HepG2 (cell line): ENCODE data around the gene RNF25. TPM values are rescaled to one million over a fixed set of nuclear protein-coding genes. Genes with fewer than 3 reads are reported as not detected.

Experiments used
- ATAC-seq: fragments of 200-7000 bp; cut with Tn5 transposase; 3 replicates; pipeline ENCODE4 v1.9.1; 2020; ENCODE audit warnings: mild to moderate bottlenecking, moderate library complexity
- BruUV-seq: library from RNA; stranded (reverse); fragments of 400-500 nt; replicated peaks from 2 replicates; lab custom pipeline; 2021; lab: Mats Ljungman, UMichigan
- CTCF ChIA-PET: fragments of 300-600 bp; formaldehyde crosslinking; extraction: SDS; loops from one replicate; lab custom pipeline; 2021; ENCODE audit warnings: low total read pairs, inconsistent platforms, low intra/inter-chr PET ratio; lab: Yijun Ruan, JAX
- POLR2A ChIA-PET: fragments of 350-600 bp; sonication (Branson Sonifier 250); formaldehyde crosslinking; loops from one replicate; lab custom pipeline; 2020; ENCODE audit warnings: antibody characterized with exemption, inconsistent platforms; lab: Yijun Ruan, JAX
- DNase-seq: peaks from one replicate; pipeline ENCODE4 v3.0.0-alpha.2; 2015; ENCODE audit warnings: low spot score
- FAIRE-seq: peaks from 3 replicates; lab custom pipeline; 2011; peaks lifted over from hg19 to GRCh38; lab: Jason Lieb, UNC
- H2AFZ ChIP-seq: one replicate; pipeline ENCODE4 v1.6.1; 2011; ENCODE audit warnings: low read length, inconsistent platforms
- H3K27ac ChIP-seq: fragments of 300-600 bp; 3 replicates; pipeline ENCODE4 v1.8.0; 2011; ENCODE audit warnings: mixed run types, mild to moderate bottlenecking, mixed read lengths, low read length, inconsistent platforms; ENCODE audit not compliant: insufficient read depth; ENCODE audit errors: extremely low read length
- H3K27me3 ChIP-seq, 2 experiments: fragments of 200-600 bp in 1 of 2; 2 replicates in 1 of 2; 3 replicates in 1 of 2; pipeline versions ENCODE4 v1.6.0 to v1.8.0; 2011; ENCODE audit warnings: low read length in 2 of 2, mild to moderate bottlenecking in 2 of 2, moderate library complexity in 2 of 2, inconsistent platforms in 1 of 2; ENCODE audit not compliant: insufficient read depth in 2 of 2, control insufficient read depth in 1 of 2
- H3K36me3 ChIP-seq, 2 experiments: fragments of 200-600 bp in 1 of 2; replicated peaks in 1 of 2; 2 replicates in 1 of 2; 3 replicates in 1 of 2; pipeline versions ENCODE4 v1.5.1 to v1.8.0; 2011; ENCODE audit warnings: low read length in 2 of 2, inconsistent platforms in 1 of 2; ENCODE audit not compliant: insufficient read depth in 2 of 2, control insufficient read depth in 1 of 2
- H3K4me1 ChIP-seq: 2 replicates; pipeline ENCODE4 v1.5.1; 2012; ENCODE audit warnings: low read length, inconsistent platforms; ENCODE audit not compliant: insufficient read depth
- H3K4me2 ChIP-seq: 2 replicates; pipeline ENCODE4 v1.6.0; 2011; ENCODE audit warnings: low read depth, low read length, inconsistent platforms
- H3K4me3 ChIP-seq, 3 experiments: fragments of 200-600 bp in 1 of 3; sonication (generic), shearing (Covaris generic) in 1 of 3; replicated peaks in 1 of 3; 2 replicates each; pipeline ENCODE4 v1.5.1; 2011 to 2016; ENCODE audit warnings: low read length in 3 of 3, inconsistent platforms in 2 of 3, low read depth in 2 of 3, mild to moderate bottlenecking in 2 of 3, control low read depth in 1 of 3, mixed read lengths in 1 of 3; ENCODE audit not compliant: insufficient read depth in 1 of 3
- H3K79me2 ChIP-seq: one replicate; pipeline ENCODE4 v1.6.1; 2011; ENCODE audit warnings: low read length, inconsistent platforms; ENCODE audit not compliant: insufficient read depth
- H3K9ac ChIP-seq: 2 replicates; pipeline ENCODE4 v1.6.0; 2011; ENCODE audit warnings: mild to moderate bottlenecking, low read depth, low read length, inconsistent platforms; ENCODE audit not compliant: insufficient read depth
- H3K9me3 ChIP-seq: 2 replicates; pipeline ENCODE4 v1.5.1; 2012; ENCODE audit warnings: mild to moderate bottlenecking, low read length
- H4K20me1 ChIP-seq: 2 replicates; pipeline ENCODE4 v1.6.0; 2011; ENCODE audit warnings: inconsistent platforms, mild to moderate bottlenecking, low read length, moderate library complexity; ENCODE audit not compliant: insufficient read depth
- ELF4 ChIP-seq: sonication (generic); formaldehyde crosslinking; IDR thresholded peaks from 2 replicates; pipeline ENCODE4 v1.5.0; 2020; ENCODE audit warnings: missing genetic modification reagents, mild to moderate bottlenecking, moderate library complexity, borderline replicate concordance
- FOXJ3 ChIP-seq: sonication (generic); formaldehyde crosslinking; IDR thresholded peaks from 2 replicates; pipeline ENCODE4 v1.4.0; 2020; ENCODE audit warnings: missing genetic modification reagents, mild to moderate bottlenecking, borderline replicate concordance
- FOXK1 ChIP-seq: sonication (generic); formaldehyde crosslinking; IDR thresholded peaks from 2 replicates; pipeline ENCODE4 v1.4.0; 2020; ENCODE audit warnings: low read depth, missing genetic modification reagents, borderline replicate concordance
- ISL2 ChIP-seq: sonication (generic); formaldehyde crosslinking; IDR thresholded peaks from 2 replicates; pipeline ENCODE4 v1.5.0; 2020; ENCODE audit warnings: missing genetic modification reagents
- KDM3A ChIP-seq: IDR thresholded peaks from 2 replicates; pipeline ENCODE4 v1.6.1; 2018; ENCODE audit warnings: low read depth, missing compliant biosample characterization
- MBD4 ChIP-seq: IDR thresholded peaks from 2 replicates; pipeline ENCODE4 v1.6.1; 2012; ENCODE audit warnings: low read length, inconsistent platforms, borderline replicate concordance
- MED8 ChIP-seq: sonication (generic); formaldehyde crosslinking; IDR thresholded peaks from 2 replicates; pipeline ENCODE4 v1.8.1; 2023; ENCODE audit warnings: mild to moderate bottlenecking, missing genetic modification reagents; ENCODE audit not compliant: insufficient replicate concordance
- PHB2 ChIP-seq: fragments of 450-650 bp; IDR thresholded peaks from 2 replicates; pipeline ENCODE4 v1.6.1; 2018; ENCODE audit not compliant: partially characterized antibody
- SMAD9 ChIP-seq: sonication (generic); formaldehyde crosslinking; IDR thresholded peaks from 2 replicates; pipeline ENCODE4 v1.5.1; 2020; ENCODE audit warnings: mild to moderate bottlenecking, missing genetic modification reagents
- SRF ChIP-seq: IDR thresholded peaks from 2 replicates; pipeline ENCODE4 v1.6.1; 2011; ENCODE audit warnings: mild to moderate bottlenecking, low read depth, low read length, moderate library complexity
- ZNF17 ChIP-seq: sonication (generic); formaldehyde crosslinking; IDR thresholded peaks from 2 replicates; pipeline ENCODE4 v1.5.0; 2020; ENCODE audit warnings: mild to moderate bottlenecking, missing genetic modification reagents
- ZNF367 ChIP-seq: sonication (generic); formaldehyde crosslinking; IDR thresholded peaks from 2 replicates; pipeline ENCODE4 v1.4.0; 2020; ENCODE audit warnings: missing genetic modification reagents, borderline replicate concordance
- ZNF484 ChIP-seq: sonication (generic); formaldehyde crosslinking; IDR thresholded peaks from 2 replicates; pipeline ENCODE4 v1.5.1; 2020; ENCODE audit warnings: mild to moderate bottlenecking, low read depth, missing genetic modification reagents, borderline replicate concordance
- ZNF605 ChIP-seq: sonication (generic); formaldehyde crosslinking; IDR thresholded peaks from 2 replicates; pipeline ENCODE4 v1.8.0; 2022; ENCODE audit warnings: mild to moderate bottlenecking, missing genetic modification reagents
- ZNF788 ChIP-seq: sonication (generic); formaldehyde crosslinking; IDR thresholded peaks from 2 replicates; pipeline ENCODE4 v1.5.0; 2020; ENCODE audit warnings: mild to moderate bottlenecking, missing genetic modification reagents, borderline replicate concordance
- WGBS: methylation state at CpG from one replicate; pipeline ENCODE4 v1.1.6; 2017; ENCODE audit warnings: low lambda C conversion rate; 5-methylcytosine and 5-hydroxymethylcytosine counted together
- in situ Hi-C: cut with HindIII; loops from 2 replicates; pipeline ENCODE4 v1.10.0; 2017; ENCODE audit warnings: low pct_unique_long_range_greater_than_20kb; ENCODE audit not compliant: extremely low pct_ligation_motif_present
- intact Hi-C: fragments of 100-400 bp; cut with micrococcal nuclease; formaldehyde crosslinking; loops from one replicate; pipeline ENCODE4 v1.10.0; 2022; ENCODE audit not compliant: unreplicated experiment
- polyA plus RNA-seq, 8 experiments: library from polyadenylated mRNA; depleted of rRNA in 3 of 8; stranded (reverse) in 7 of 8; unstranded in 1 of 8; fragments of >200 nt; fragmentation: Illumina TruSeq in 4 of 8; extraction: Trizol in 4 of 8; gene quantifications; 2 replicates each; pipeline versions ENCODE4 v1.2.1 to v1.2.3, GENCODE V29; 2011 to 2016; ENCODE audit warnings: low read depth in 4 of 8, missing spikeins in 1 of 8, mixed read lengths in 1 of 8; ENCODE audit not compliant: insufficient read depth in 1 of 8
- total RNA-seq, 5 experiments: library from RNA; depleted of rRNA; stranded (reverse); fragments of >200 nt; fragmentation: Illumina TruSeq; extraction: Trizol; gene quantifications; 2 replicates each; pipeline ENCODE4 v1.2.3, GENCODE V29; 2016; ENCODE audit warnings: low read depth in 1 of 5
- TF ChIP-seq, protein P1 (sequence below): IDR thresholded peaks from 2 replicates; pipeline ENCODE4 v1.6.1; 2016; ENCODE audit warnings: low read depth, borderline replicate concordance

Gene RNF25
- total and polyA plus RNA-seq, 2 of the 13 experiments (the other 11 are each of a cell fraction or from before 2014, with no cell fraction given): 37.0 to 87.6 TPM

DNA sequence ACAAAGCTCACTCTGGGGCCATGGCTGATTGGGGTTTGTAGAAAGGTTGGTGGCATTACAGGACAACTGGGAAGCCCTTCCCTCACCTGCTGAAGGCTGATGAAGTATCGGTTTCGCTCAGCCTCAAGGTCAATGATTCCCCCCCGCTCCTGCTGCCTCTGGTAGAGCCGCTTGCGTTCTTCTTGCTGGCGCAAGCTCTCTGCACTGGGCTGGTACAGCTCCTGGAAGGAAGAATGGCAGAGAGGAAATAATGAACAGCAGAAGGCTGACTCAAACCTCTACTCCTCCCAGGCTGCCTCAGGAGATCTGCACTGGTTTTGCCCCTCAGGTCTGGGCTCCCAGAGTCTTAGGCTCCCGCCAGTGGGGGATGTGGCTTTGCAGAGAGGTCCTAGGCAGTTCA, 7.1 kb downstream of the RNF25 start:
- TF ChIP-seq FOXK1: no peak
- no peak for TF ChIP-seq PHB2
- TF ChIP-seq MBD4: no peak
- no peak for TF ChIP-seq ZNF17 (CRISPR knock-in tag)
- TF ChIP-seq, protein P1, sequence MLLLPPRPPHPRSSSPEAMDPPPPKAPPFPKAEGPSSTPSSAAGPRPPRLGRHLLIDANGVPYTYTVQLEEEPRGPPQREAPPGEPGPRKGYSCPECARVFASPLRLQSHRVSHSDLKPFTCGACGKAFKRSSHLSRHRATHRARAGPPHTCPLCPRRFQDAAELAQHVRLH: no peak
- TF ChIP-seq ELF4: no peak
- TF ChIP-seq SMAD9 (CRISPR knock-in tag): no peak
- no peak for TF ChIP-seq FOXJ3 (CRISPR knock-in tag)
- no peak for TF ChIP-seq MED8
- no peak for TF ChIP-seq ZNF367 (CRISPR knock-in tag)
- TF ChIP-seq SRF: no peak
- no peak for TF ChIP-seq ZNF605
- no peak for TF ChIP-seq ZNF788 (CRISPR knock-in tag)
- TF ChIP-seq KDM3A (CRISPR knock-in tag): no peak
- TF ChIP-seq ZNF484 (CRISPR knock-in tag): no peak
- no peak for TF ChIP-seq ISL2 (CRISPR knock-in tag)
- ChIA-PET CTCF (no interaction called here), POLR2A (no interaction called here)
- WGBS: 97% methylated on average over 7 of the region's 7 CpGs
- no peak overlapping the region for H3K9ac ChIP-seq
- H3K27ac ChIP-seq: no peak overlapping the region
- intact Hi-C loops: no loop called here
- peaks cover 12% of the 10 kb centered on the region for H3K79me2 ChIP-seq
- H3K4me1 ChIP-seq: peaks cover 11% of the 10 kb centered on the region
- H3K36me3 ChIP-seq: peaks cover 33 to 69% of the 10 kb centered on the region in 2 experiments
- ATAC-seq (no peak), DNase-seq (no peak), FAIRE-seq (no peak)
- no peak overlapping the region for H3K4me2 ChIP-seq
- in situ Hi-C loops: no loop called here
- no peak overlapping the region for H2AFZ ChIP-seq
- no peaks in the 10 kb centered on the region for H4K20me1 ChIP-seq
- no peaks in the 10 kb centered on the region for H3K9me3 ChIP-seq
- no TSS peak for BruUV-seq
- H3K27me3 ChIP-seq: no peaks in the 10 kb centered on the region; a peak in 1 of 5 replicates
- H3K4me3 ChIP-seq: no peak overlapping the region
